ENCODE data around the gene COL20A1. TPM values are rescaled to one million over a fixed set of nuclear protein-coding genes. Genes with fewer than 3 reads are reported as not detected.

COL20A1 gene
- total RNA-seq, 1 experiment from 2014 or later = 2.3 TPM

GRCh38 chr20:63288581-63289251 is 4.3 kb upstream of the COL20A1 start:
- H2BK5ac ChIP-seq (ENCODE audit: insufficient read length, low read length) = no peak overlapping the region
- H3K27me3 Mint-ChIP-seq (ENCODE audit: low read depth) = peaks cover 1% of the 10 kb centered on the region; the same call in 1 of the 2 replicates
- no peak overlapping the region for H2BK120ac ChIP-seq (ENCODE audit: low read depth, low read length, poor library complexity, severe bottlenecking)
- peaks cover 6 to 41% (median 27%) of the 10 kb centered on the region in 3 experiments; a peak in 6 of 7 replicates for H3K36me3 Mint-ChIP-seq (ENCODE audit: insufficient read depth in 1 of 3, low read depth in 3 of 3)
- no peak overlapping the region for H2BK20ac ChIP-seq (ENCODE audit: low read depth, low read length, poor library complexity, severe bottlenecking)
- no peak overlapping the region for H2AFZ ChIP-seq (ENCODE audit: low read length)
- no peak overlapping the region for H3K9ac ChIP-seq (ENCODE audit: extremely low read depth, insufficient read length, low read length)
- H3K18ac ChIP-seq (ENCODE audit: insufficient read length, low read depth, low read length) = no peak overlapping the region
- H3K27me3 ChIP-seq (ENCODE audit: insufficient read depth, low read length) = no peaks in the 10 kb centered on the region
- H4K5ac ChIP-seq (ENCODE audit: insufficient read length, low read depth, low read length) = no peak overlapping the region
- H2BK15ac ChIP-seq (ENCODE audit: low read depth, low read length) = no peak overlapping the region
- peaks cover under 1% of the 10 kb centered on the region for H3K23me2 ChIP-seq (ENCODE audit: insufficient read length, low read depth, low read length, poor library complexity, severe bottlenecking)
- no CpG with 5 or more reads among the region's 28 CpGs for WGBS (ENCODE audit: extremely low coverage, insufficient read length, low lambda C conversion rate)
- H3K4me1 Mint-ChIP-seq = peaks cover 7% of the 10 kb centered on the region in 2 experiments; a peak in 3 of 4 replicates
- no peak overlapping the region for H2AK5ac ChIP-seq (ENCODE audit: insufficient read length, low read length)
- no peak overlapping the region for H2BK12ac ChIP-seq (ENCODE audit: insufficient read length, low read depth, low read length)
- no peak overlapping the region for H3K4ac ChIP-seq (ENCODE audit: low read depth, low read length)
- no peaks in the 10 kb centered on the region for H4K20me1 ChIP-seq (ENCODE audit: control insufficient read depth, insufficient read depth, insufficient read length)
- H3T11ph ChIP-seq (ENCODE audit: low read length) = no peak overlapping the region
- DNase-seq = no peak
- no peak overlapping the region for H4K8ac ChIP-seq (replicated peaks; ENCODE audit: insufficient read length, low read depth, low read length)
- no peaks in the 10 kb centered on the region for H3K4me1 ChIP-seq (ENCODE audit: insufficient read depth, low read length)
- no peak overlapping the region for H4K91ac ChIP-seq (ENCODE audit: insufficient read length, low read depth, low read length)
- H3K27ac ChIP-seq (ENCODE audit: insufficient read length, low read depth, low read length) = no peak overlapping the region
- H3K9me3 ChIP-seq (ENCODE audit: control insufficient read depth, low read depth, low read length) = no peaks in the 10 kb centered on the region
- no peak for TF ChIP-seq CTCF (conservative IDR thresholded peaks at IDR 0.05)
- H3K14ac ChIP-seq (ENCODE audit: insufficient read depth, low read length) = no peak overlapping the region
- H3K4me3 Mint-ChIP-seq = no peak overlapping the region; a peak in 1 of 5 replicates
- no peak overlapping the region for H3K23ac ChIP-seq (ENCODE audit: insufficient read length, low read depth, low read length)
- H3K9me3 Mint-ChIP-seq = no peaks in the 10 kb centered on the region
- H3K79me1 ChIP-seq (ENCODE audit: insufficient read depth, low read depth, low read length, poor library complexity, severe bottlenecking) = no peaks in the 10 kb centered on the region
- no peaks in the 10 kb centered on the region for H3K79me2 ChIP-seq (ENCODE audit: insufficient read depth, low read length)
- H3K27ac Mint-ChIP-seq = no peak overlapping the region
- no peak overlapping the region for H3K4me2 ChIP-seq (ENCODE audit: insufficient read depth, insufficient read length, low read length)
- no peak overlapping the region for H3K56ac ChIP-seq (ENCODE audit: insufficient read length, low read depth, low read length)

Data from H9 (cell line).